ENCODE results near the gene TMEM170A.
"Not testable (repeated sequence)": the region's sequence is repeated elsewhere in the genome, so short reads cannot be mapped to it uniquely, and the experiment has no call there.

Gene TMEM170A

DNA sequence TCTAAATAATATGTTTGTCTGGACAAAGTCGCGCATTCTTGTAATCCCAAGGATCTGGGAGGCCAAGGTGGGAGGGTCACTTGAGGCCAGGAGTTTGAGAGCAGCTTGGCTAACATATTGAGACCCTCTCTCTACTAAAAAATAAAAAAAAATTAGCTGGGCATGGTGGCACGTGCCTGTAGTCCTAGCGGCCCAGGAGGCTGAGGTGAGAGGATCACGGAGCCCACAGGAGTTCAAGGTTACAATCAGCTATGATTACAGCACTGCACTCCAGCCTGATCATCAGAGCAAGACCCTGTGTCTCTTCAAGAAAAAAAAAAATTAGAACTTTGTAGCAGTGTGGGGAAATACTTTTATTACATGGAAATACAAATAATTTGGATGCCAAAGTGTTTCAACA is 36.9 kb upstream of the TMEM170A start:
- CTCF ChIA-PET: interaction anchor here (1.3 to 2.0 kb wide), 2 partner anchors 31 to 36 kb away, joined by 4 to 6 read pairs; no protein-coding TSS in a partner anchor
- no peak for DNase-seq (ENCODE audit: low read depth, low spot score)
- H3K4me3 ChIP-seq (ENCODE audit: low read depth, low read length): no peak overlapping the region
- TF ChIP-seq, protein P1, sequence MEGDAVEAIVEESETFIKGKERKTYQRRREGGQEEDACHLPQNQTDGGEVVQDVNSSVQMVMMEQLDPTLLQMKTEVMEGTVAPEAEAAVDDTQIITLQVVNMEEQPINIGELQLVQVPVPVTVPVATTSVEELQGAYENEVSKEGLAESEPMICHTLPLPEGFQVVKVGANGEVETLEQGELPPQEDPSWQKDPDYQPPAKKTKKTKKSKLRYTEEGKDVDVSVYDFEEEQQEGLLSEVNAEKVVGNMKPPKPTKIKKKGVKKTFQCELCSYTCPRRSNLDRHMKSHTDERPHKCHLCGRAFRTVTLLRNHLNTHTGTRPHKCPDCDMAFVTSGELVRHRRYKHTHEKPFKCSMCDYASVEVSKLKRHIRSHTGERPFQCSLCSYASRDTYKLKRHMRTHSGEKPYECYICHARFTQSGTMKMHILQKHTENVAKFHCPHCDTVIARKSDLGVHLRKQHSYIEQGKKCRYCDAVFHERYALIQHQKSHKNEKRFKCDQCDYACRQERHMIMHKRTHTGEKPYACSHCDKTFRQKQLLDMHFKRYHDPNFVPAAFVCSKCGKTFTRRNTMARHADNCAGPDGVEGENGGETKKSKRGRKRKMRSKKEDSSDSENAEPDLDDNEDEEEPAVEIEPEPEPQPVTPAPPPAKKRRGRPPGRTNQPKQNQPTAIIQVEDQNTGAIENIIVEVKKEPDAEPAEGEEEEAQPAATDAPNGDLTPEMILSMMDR (IDR thresholded peaks at IDR 0.05; ENCODE audit: insufficient read depth, low read length, missing control alignments): no peak
- POLR2A ChIA-PET: no interaction called here

- CTCF ChIA-PET: interaction anchor here (2.4 kb wide), 1 partner anchor 18 kb away, joined by 12 read pairs; no protein-coding TSS in a partner anchor
- H3K4me3 ChIP-seq (ENCODE audit: low read depth, low read length); DNase-seq (ENCODE audit: low read depth, low spot score); POLR2A ChIA-PET: not testable (repeated sequence)
Observed at GRCh38 chr16:75498605-75499322, 34.3 kb upstream of the TMEM170A start.

DNA sequence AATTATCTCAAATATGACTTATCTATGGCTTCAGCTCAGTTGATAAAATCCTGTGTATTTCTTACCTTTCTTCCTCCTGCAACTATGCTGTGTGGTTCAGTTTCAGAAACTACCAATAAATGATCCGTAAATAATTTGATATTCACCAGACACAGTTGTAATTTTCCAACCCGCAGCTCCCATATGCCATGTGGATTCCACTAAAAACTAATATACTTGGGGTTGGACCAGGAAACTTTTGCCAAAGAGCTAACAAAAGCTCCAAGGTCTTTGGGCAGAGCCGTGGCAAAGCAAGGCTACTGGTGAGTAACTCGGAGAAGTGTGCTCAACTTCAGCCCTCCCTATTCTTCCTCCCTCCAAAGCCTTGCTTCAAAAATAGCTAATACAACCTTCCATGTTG is 33.1 kb upstream of the TMEM170A start:
- POLR2A ChIA-PET: no interaction called here
- no peak for DNase-seq (ENCODE audit: low read depth, low spot score)
- TF ChIP-seq, protein P1 (IDR thresholded peaks at IDR 0.05; ENCODE audit: insufficient read depth, low read length, missing control alignments): no peak
- CTCF ChIA-PET: interaction anchor here (1.3 to 2.6 kb wide), 5 partner anchors 10 to 298 kb away, joined by 3 to 12 read pairs (median 10); no protein-coding TSS in a partner anchor
- no peak overlapping the region for H3K4me3 ChIP-seq (ENCODE audit: low read depth, low read length)

DNA sequence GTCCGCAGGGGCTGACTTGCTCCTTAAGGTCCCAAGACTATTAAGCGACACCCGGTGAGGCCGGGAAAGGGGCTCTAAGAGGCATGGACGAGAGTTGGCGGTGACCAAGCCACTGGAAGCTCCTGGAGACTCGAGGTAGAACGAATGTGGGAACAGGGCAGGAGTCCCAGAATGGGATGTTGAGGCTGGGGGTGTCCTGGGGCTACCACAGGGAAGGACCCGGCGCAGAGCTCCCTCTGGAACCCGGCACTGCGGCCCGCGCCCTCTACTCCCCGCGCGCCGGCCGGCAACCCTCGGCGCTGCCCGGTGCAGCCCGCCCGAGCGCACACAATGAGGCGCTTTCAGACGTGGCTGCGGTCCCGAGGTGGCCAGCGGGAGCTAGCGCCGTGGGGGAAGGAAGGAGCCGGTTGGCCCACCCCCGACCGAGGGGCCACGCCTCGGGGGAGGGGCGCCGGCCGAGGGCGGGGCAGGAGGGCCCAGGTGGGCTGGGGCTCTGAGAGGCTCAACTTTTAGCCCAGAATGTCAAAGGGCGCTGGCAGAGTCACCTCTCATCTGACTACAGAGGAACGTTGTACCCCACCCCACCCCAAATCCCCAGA is 30.7 kb upstream of the TMEM170A start, which contains the start of gene CHST6:
Gene CHST6, minus strand, starts transcription at position 366 of the 599 bp plus-strand sequence. CDS start 15,613 bp downstream, outside the sequence.
- ChIA-PET CTCF (interaction anchor here (0.9 to 2.2 kb wide), 5 partner anchors 9 to 23 kb away, joined by 3 to 15 read pairs (median 3); no protein-coding TSS in a partner anchor), POLR2A (no interaction called here)
- no peak for DNase-seq (ENCODE audit: low read depth, low spot score)
- H3K4me3 ChIP-seq (ENCODE audit: low read depth, low read length): peak within 1 kb of the TSS; percentile 40
- TF ChIP-seq, protein P1 (IDR thresholded peaks at IDR 0.05; ENCODE audit: insufficient read depth, low read length, missing control alignments): no peak

DNA sequence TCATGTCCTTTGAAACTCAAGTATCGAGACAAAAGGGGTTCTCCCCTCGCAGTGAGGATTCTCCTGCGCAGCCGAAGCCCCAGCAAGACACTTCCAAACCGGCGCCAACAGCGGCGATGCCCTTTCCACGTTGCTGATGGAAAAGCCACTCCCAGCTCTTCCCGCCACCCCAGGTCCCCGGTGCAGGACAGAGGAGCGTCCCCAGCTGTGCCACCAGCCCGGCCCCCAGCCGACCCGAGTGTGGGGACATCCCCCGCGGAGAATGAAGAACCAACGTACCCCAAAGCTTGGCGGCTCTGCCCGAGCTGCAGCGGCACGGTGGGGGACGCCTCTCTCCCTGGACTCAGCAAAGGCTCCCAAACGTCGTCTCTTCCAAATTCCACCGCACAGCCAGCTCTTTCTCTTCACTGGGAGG is 30.2 kb upstream of the TMEM170A start:
- no peak for DNase-seq (ENCODE audit: low read depth, low spot score)
- ChIA-PET POLR2A (no interaction called here), CTCF (interaction anchor here (0.9 to 2.2 kb wide), 7 partner anchors 9 to 1677 kb away, joined by 3 to 15 read pairs (median 3); partner anchors contain the start of gene TMEM170A)
- TF ChIP-seq, protein P1 (IDR thresholded peaks at IDR 0.05; ENCODE audit: insufficient read depth, low read length, missing control alignments): no peak
- H3K4me3 ChIP-seq (ENCODE audit: low read depth, low read length): peak overlapping the region; percentile 40

- DNase-seq (ENCODE audit: low read depth, low spot score): no peak
- POLR2A ChIA-PET: no interaction called here
- H3K4me3 ChIP-seq (ENCODE audit: low read depth, low read length): no peak overlapping the region
- CTCF ChIA-PET: interaction anchor here (0.9 to 2.2 kb wide), 6 partner anchors 8 to 1677 kb away, joined by 3 to 15 read pairs (median 4); partner anchors contain the start of gene TMEM170A
- TF ChIP-seq, protein P1 (IDR thresholded peaks at IDR 0.05; ENCODE audit: insufficient read depth, low read length, missing control alignments): no peak
Observed at GRCh38 chr16:75494184-75494583, 29.7 kb upstream of the TMEM170A start.
